ENCODE results near the gene ROS1.
"Not testable (repeated sequence)": the region's sequence is repeated elsewhere in the genome, so short reads cannot be mapped to it uniquely, and the experiment has no call there.

The ROS1 gene

DNA sequence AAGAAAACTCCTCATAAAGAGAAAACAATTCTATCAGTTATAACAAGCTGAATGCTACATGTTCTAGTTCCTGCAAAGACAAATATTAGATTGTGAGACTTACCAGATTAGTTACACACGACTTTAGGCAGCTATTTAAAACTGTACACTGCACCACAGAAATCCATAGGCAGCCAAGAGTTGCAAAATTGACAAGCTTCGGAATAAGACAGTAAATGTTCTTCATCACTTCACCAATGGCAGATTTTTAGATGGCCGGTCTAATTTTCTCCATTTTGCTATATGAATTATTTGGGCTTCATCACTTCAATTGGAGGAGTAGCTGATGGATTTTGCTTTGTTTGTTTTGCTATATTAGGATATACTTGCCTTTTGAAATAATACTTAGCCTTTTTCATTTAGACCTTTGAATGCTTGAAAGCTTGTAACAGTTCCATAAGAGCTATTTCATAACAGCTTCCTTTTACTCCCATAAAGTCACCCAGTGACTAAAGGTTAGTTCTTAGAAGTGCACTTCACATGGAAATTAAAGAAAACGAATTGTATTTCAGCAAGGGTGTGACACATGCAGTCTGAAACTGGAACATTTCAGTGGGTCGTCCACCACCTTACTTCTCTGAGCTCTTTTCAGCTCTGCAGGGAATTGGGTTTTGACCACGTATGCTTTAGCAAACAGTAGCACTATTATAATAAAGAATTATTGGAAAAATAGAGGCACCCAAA, at the start of gene ROS1:
TSS of gene ROS1 (minus strand) at position 512 of the 723 bp plus-strand sequence. CDS start at position 226, 286 bp downstream.
- no peak for DNase-seq

DNA sequence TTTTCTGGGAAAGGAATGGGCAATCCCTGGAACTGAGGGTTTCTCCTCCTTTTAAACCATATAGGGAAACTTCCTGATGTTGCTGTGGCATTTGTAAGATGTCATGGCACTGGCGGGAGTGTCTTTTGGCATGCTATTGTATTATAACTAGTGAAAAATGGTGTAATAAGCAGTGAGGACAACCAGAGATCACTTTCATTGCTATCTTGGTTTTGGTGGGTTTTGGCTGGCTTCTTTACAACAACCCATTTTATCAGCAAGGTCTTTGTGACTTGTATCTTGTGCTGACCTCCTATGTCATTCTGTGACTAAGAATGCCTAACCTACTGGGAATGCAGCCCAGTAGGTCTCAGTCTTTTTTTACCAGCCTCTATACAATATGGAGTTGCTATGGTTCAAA, 47.7 kb upstream of the ROS1 start:
- DNase-seq: no peak

GRCh38 chr6:117472667-117473066, 46.9 kb upstream of the ROS1 start:
- DNase-seq: no peak

DNA sequence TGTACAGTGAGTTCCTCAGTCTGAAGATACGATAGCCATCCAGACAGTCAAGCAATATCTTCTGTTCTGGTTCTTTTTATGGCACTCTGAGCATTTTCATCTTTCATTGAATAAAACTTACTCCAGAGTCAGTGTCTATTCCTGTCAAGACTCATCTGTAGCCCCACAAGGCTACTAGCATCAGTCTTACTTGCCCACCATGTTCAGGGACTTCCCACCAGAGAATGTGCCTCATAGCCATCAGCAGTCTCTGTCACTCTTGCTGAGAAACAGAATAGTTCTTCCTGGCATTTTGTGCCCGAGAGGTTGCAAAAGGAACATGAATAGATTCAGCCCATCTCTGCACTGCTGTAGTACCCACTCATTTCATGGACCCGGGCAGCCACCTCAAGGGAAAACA, 44.0 kb upstream of the ROS1 start:
- no peak for DNase-seq

GRCh38 chr6:117469356-117469755, 43.6 kb upstream of the ROS1 start:
- peak; percentile 12 to 35 (median 20) for DNase-seq

- not testable (repeated sequence) for DNase-seq
Measured at GRCh38 chr6:117468527-117468926, 42.8 kb upstream of the ROS1 start.

GRCh38 chr6:117467876-117468275, 42.1 kb upstream of the ROS1 start:
- no peak for DNase-seq

- DNase-seq: no peak
Measured at GRCh38 chr6:117465691-117466090, 39.9 kb upstream of the ROS1 start.

DNA sequence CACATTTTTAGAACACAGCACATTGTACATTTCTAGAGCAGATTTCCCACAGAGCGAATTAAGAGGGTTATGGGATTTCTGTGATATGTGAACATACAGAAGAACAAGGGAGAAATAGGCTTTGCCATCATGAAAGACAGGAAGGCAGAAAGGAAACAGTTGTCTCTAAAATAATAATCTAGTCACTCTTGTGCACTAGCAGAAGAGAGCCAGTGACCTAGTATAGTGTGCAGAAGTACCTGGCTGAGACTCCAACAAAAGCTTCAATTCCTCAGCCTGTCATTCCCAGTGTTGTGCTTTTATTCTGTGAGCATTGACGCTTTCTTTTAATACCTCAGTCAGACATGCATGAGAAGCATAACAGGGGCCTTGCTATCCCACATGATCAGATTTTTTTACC, 39.0 kb upstream of the ROS1 start:
- no peak for DNase-seq

- peak; percentile 34 to 62 (median 49) for DNase-seq
Measured at GRCh38 chr6:117463762-117464665, 38.3 kb upstream of the ROS1 start.

- no peak for DNase-seq
Measured at GRCh38 chr6:117459204-117459944, 33.6 kb upstream of the ROS1 start.

GRCh38 chr6:117456998-117457397, 31.3 kb upstream of the ROS1 start:
- no peak for DNase-seq

- no peak for DNase-seq
Measured at GRCh38 chr6:117456250-117456649, 30.5 kb upstream of the ROS1 start.

DNA sequence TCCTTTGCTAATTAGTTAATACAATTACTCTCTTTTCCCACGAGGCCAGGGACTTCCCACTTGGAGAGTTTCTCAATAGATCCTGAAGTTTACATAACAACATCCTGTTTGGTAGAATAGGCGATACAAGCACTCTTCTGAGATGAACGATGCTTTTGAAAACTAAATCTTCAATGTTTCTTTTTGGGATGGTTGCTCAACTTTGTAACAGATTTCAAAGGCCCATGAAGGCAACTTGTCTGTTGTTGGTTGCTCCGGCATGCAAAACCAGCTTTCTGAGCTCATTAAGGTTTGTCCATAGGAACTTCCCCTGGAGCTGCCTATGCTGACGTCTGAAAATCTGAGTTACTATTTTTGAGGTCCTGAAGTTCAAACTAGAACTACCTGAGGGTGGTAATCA, 25.9 kb upstream of the ROS1 start:
- DNase-seq: peak; percentile 44 to 65 (median 52)

DNA sequence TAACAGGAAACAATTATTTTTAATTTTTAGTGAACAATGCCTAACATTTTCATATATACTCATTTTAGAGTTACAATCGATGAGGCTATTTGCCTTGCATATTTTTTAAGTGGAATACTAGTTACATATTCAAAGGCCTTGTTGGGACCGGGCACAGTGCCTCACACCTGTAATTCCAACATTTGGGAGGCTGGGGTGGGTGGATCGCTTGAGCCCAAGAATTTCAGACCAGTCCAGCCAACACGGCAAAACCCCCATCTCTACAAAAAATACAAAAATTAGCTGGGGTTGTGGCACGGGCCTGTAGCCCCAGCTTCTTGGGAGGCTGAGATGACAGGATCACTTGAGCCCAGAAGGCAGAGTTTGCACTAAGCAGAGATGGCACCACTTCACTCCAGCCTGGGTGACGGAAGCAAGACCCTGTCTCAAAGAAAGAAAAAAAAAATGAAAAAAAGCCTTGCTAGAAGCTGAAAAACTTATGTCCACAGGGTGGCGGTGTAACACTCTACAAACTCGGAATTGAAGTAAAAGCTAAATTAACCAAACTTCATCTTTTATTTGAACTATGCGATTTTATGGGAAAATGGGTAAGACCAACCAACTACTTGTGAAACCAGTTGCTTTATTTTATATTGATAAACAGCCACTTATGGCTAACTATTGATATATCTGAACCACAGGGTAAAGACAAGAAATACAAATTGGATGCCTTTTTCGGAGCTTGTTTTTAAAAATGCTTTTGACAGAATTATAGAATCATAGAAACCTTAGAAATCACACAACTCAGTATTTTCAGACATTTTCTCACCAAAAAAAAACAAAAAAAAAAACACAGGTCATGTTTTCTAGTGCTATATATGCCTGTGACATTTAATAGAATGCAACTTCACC, 24.1 kb upstream of the ROS1 start:
- peak; percentile 78 to 84 (median 78) for DNase-seq

DNA sequence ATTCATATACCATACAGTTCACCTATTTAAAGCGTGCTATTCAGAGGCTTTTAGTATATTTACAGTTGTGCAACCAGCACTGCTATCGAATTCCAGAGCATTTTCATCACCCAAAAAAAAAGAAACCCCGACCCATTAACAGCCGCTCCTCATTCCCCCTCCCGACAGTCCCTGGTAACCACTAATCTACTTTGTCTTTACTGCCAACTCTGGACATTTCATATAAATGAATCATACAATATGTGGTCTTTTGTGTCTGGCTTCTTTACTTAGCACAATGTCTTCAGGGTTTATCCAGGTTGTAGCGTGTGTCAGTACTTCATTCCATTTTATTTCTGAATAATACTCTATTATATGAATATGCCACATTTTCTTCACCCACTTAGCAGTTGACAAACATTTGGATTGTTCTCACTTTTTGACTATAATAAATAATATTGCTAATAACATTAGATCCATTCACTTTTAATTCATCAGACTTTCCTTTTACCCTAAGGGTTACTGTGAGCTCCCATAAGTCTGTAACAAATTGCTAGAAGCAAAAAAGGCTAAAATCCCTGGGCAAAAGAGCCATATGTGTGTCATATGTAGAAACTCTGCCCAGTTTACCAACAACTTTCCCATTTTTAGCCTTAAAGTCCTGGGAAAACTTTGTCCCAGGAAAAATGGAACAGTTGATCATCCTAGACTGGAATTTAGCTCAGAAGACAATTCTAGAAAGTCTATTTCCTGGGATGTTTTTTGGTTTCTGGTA, 23.2 kb upstream of the ROS1 start:
- no peak for DNase-seq

DNA sequence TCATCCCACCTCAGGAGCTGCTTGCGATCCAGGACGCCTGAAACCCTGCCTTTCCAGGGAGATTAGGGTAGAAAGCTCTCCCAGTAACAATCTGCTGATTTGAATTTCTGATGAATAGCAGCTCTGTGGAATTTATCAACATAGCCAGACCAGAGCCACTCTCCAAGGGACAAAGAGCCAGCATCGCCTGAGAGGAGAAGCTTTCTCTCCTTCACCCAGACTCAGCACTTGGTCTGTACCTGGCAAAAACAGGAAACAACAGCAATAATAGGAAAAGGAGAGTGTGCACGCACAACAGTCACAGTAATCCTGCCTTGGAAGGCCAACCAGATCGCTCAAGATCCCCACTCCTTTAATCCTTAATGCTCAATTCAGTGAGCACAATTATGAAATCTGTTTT, 22.3 kb upstream of the ROS1 start:
- DNase-seq: no peak

- DNase-seq: no peak
Measured at GRCh38 chr6:117446861-117447260, 21.1 kb upstream of the ROS1 start.

GRCh38 chr6:117444600-117444999, 18.9 kb upstream of the ROS1 start:
- no peak for DNase-seq

DNA sequence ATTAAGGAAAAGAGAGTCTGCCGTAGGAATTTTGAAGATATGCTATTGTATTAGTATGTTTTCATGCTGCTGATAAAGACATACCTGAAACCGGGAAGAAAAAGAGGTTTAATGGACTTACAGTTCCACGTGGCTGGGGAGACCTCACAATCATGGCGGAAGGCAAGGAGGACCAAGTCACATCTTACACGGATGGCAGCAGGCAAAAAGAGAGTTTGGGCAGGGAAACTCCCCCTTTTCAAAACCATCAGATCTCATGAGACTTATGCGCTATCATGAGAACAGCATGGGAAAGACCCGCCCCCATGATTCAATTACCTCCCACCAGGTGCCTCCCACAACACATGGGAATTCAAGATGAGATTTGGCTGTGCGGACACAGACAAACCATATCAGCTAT, 16.6 kb upstream of the ROS1 start:
- not testable (repeated sequence) for DNase-seq

DNA sequence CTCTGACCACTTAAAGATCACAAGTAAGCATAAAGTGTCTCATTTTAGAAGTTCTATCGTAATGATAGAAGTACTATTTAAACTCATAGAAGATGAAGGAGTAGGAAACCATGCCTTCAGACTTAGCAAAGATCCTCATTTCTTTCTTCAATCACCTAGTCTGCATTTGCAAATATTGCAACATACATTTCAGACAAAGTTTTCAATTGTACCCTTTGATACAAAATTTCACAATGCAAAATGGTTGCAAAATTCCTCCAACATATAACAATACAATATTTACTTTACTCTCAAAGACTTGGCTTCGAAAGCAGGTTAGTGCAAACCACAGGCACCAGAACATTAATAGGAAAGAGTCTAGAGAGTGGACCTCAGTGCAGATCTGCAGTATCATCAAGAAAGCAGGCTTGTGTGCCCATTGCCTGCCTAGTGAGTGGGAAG, 16.1 kb upstream of the ROS1 start:
- DNase-seq: no peak
